IgD-negative memory B cell (primary cell): ENCODE results near the gene WBP2. TPM values are rescaled to one million over a fixed set of nuclear protein-coding genes. Genes with fewer than 3 reads are reported as not detected.
"Not testable (repeated sequence)": the region's sequence is repeated elsewhere in the genome, so short reads cannot be mapped to it uniquely, and the experiment has no call there.

Experiments used
- H3K27ac Mint-ChIP-seq, 3 donors: one replicate each; pipeline ENCODE4 v1.8.0; 2020 to 2022; ENCODE audit warnings: mild to moderate bottlenecking in 3 of 3, mixed read lengths in 3 of 3, moderate library complexity in 1 of 3
- H3K27me3 Mint-ChIP-seq: one replicate; pipeline ENCODE4 v1.8.0; 2021; ENCODE audit warnings: mixed read lengths
- H3K36me3 Mint-ChIP-seq: one replicate; pipeline ENCODE4 v1.8.0; 2020; ENCODE audit warnings: mild to moderate bottlenecking, mixed read lengths
- H3K4me1 Mint-ChIP-seq, 3 donors: one replicate each; pipeline ENCODE4 v1.8.0; 2020 to 2022; ENCODE audit warnings: mixed read lengths in 3 of 3, mild to moderate bottlenecking in 1 of 3
- H3K4me3 Mint-ChIP-seq, 4 donors: one replicate each; pipeline ENCODE4 v1.8.0; 2020 to 2022; ENCODE audit warnings: mild to moderate bottlenecking in 4 of 4, mixed read lengths in 4 of 4, moderate library complexity in 3 of 4
- H3K9me3 Mint-ChIP-seq, 3 donors: one replicate each; pipeline ENCODE4 v1.8.0; 2020 to 2021; ENCODE audit warnings: mixed read lengths in 3 of 3, mild to moderate bottlenecking in 1 of 3
- polyA plus RNA-seq: library from polyadenylated mRNA; unstranded; fragments of 300-500 nt; fragmentation: Illumina TruSeq; gene quantifications from one replicate; pipeline ENCODE4 v1.2.3, GENCODE V29; 2021

The WBP2 gene
- polyA plus RNA-seq, 1 donor from 2014 or later, result 131 TPM

GRCh38 chr17:75815399-75815798, 39.7 kb downstream of the WBP2 start:
- no peaks in the 10 kb centered on the region for H3K27me3 Mint-ChIP-seq
- no peaks in the 10 kb centered on the region for H3K36me3 Mint-ChIP-seq
- no peaks in the 10 kb centered on the region for H3K4me1 Mint-ChIP-seq
- no peaks in the 10 kb centered on the region for H3K9me3 Mint-ChIP-seq
- no peak overlapping the region for H3K4me3 Mint-ChIP-seq
- H3K27ac Mint-ChIP-seq, result no peak overlapping the region

GRCh38 chr17:75814900-75815373, 40.2 kb downstream of the WBP2 start:
- H3K9me3 Mint-ChIP-seq, result no peaks in the 10 kb centered on the region
- no peaks in the 10 kb centered on the region for H3K27me3 Mint-ChIP-seq
- no peak overlapping the region for H3K27ac Mint-ChIP-seq
- H3K4me3 Mint-ChIP-seq, result no peak overlapping the region
- H3K36me3 Mint-ChIP-seq, result no peaks in the 10 kb centered on the region
- no peaks in the 10 kb centered on the region for H3K4me1 Mint-ChIP-seq

GRCh38 chr17:75814021-75814395, 41.1 kb downstream of the WBP2 start:
- H3K27ac Mint-ChIP-seq, result no peak overlapping the region
- no peaks in the 10 kb centered on the region for H3K27me3 Mint-ChIP-seq
- no peaks in the 10 kb centered on the region for H3K36me3 Mint-ChIP-seq
- H3K9me3 Mint-ChIP-seq, result no peaks in the 10 kb centered on the region
- no peak overlapping the region for H3K4me3 Mint-ChIP-seq
- peaks cover 0 to 2% (median 2%) of the 10 kb centered on the region in 3 donors for H3K4me1 Mint-ChIP-seq

GRCh38 chr17:75813081-75814020, 41.8 kb downstream of the WBP2 start:
- no peak overlapping the region for H3K4me3 Mint-ChIP-seq
- H3K36me3 Mint-ChIP-seq, result no peaks in the 10 kb centered on the region
- H3K27ac Mint-ChIP-seq, result no peak overlapping the region
- H3K27me3 Mint-ChIP-seq, result no peaks in the 10 kb centered on the region
- H3K4me1 Mint-ChIP-seq, result peaks cover 4 to 8% (median 7%) of the 10 kb centered on the region in 3 donors
- H3K9me3 Mint-ChIP-seq, result no peaks in the 10 kb centered on the region

GRCh38 chr17:75812096-75813013, 42.8 kb downstream of the WBP2 start:
- no peaks in the 10 kb centered on the region for H3K36me3 Mint-ChIP-seq
- H3K27me3 Mint-ChIP-seq, result no peaks in the 10 kb centered on the region
- H3K4me3 Mint-ChIP-seq, result no peak overlapping the region
- H3K27ac Mint-ChIP-seq, result peak overlapping the region in 1 of 3 donors; percentile 50
- peaks cover 5 to 11% (median 7%) of the 10 kb centered on the region in 3 donors for H3K4me1 Mint-ChIP-seq
- H3K9me3 Mint-ChIP-seq, result no peaks in the 10 kb centered on the region

GRCh38 chr17:75811174-75811573, 44.0 kb downstream of the WBP2 start:
- no peaks in the 10 kb centered on the region for H3K9me3 Mint-ChIP-seq
- no peak overlapping the region for H3K27ac Mint-ChIP-seq
- H3K27me3 Mint-ChIP-seq, result no peaks in the 10 kb centered on the region
- H3K4me1 Mint-ChIP-seq, result peaks cover 5 to 11% (median 7%) of the 10 kb centered on the region in 3 donors
- H3K36me3 Mint-ChIP-seq, result no peaks in the 10 kb centered on the region
- no peak overlapping the region for H3K4me3 Mint-ChIP-seq

GRCh38 chr17:75810756-75811155, 44.4 kb downstream of the WBP2 start:
- H3K36me3 Mint-ChIP-seq, H3K4me3 Mint-ChIP-seq, H3K27me3 Mint-ChIP-seq, H3K9me3 Mint-ChIP-seq, H3K27ac Mint-ChIP-seq: not testable (repeated sequence)
- peaks cover 5 to 11% (median 7%) of the 10 kb centered on the region in 3 donors for H3K4me1 Mint-ChIP-seq

GRCh38 chr17:75810216-75810615, 44.9 kb downstream of the WBP2 start:
- H3K4me1 Mint-ChIP-seq, result peaks cover 5 to 11% (median 7%) of the 10 kb centered on the region in 3 donors
- no peak overlapping the region for H3K4me3 Mint-ChIP-seq
- no peaks in the 10 kb centered on the region for H3K27me3 Mint-ChIP-seq
- H3K9me3 Mint-ChIP-seq, result no peaks in the 10 kb centered on the region
- H3K36me3 Mint-ChIP-seq, result no peaks in the 10 kb centered on the region
- H3K27ac Mint-ChIP-seq, result no peak overlapping the region

GRCh38 chr17:75809631-75810111, 45.5 kb downstream of the WBP2 start:
- no peaks in the 10 kb centered on the region for H3K36me3 Mint-ChIP-seq
- H3K27me3 Mint-ChIP-seq, result no peaks in the 10 kb centered on the region

GRCh38 chr17:75808905-75809621, 46.1 kb downstream of the WBP2 start:
- Mint-ChIP-seq H3K4me1 (peaks cover 5 to 11% (median 7%) of the 10 kb centered on the region in 3 donors), H3K4me3 (peak overlapping the region in 1 of 4 donors; percentile 47), H3K27ac (peak overlapping the region in 1 of 3 donors; percentile 47), H3K36me3 (no peaks in the 10 kb centered on the region), H3K9me3 (no peaks in the 10 kb centered on the region), H3K27me3 (no peaks in the 10 kb centered on the region)

More at GRCh38 chr17:75809631-75810111, 45.5 kb downstream of the WBP2 start:
- Mint-ChIP-seq H3K4me1 (peaks cover 5 to 11% (median 7%) of the 10 kb centered on the region in 3 donors), H3K27ac (no peak overlapping the region), H3K9me3 (no peaks in the 10 kb centered on the region), H3K4me3 (no peak overlapping the region)

GRCh38 chr17:75808549-75808904, 46.6 kb downstream of the WBP2 start:
- Mint-ChIP-seq H3K9me3 (no peaks in the 10 kb centered on the region), H3K4me3 (no peak overlapping the region), H3K27ac (peak overlapping the region in 2 of 3 donors; percentile 20 to 47), H3K36me3 (peaks cover under 1% of the 10 kb centered on the region), H3K27me3 (no peaks in the 10 kb centered on the region), H3K4me1 (peaks cover 9 to 12% (median 10%) of the 10 kb centered on the region in 3 donors)

- no peaks in the 10 kb centered on the region for H3K9me3 Mint-ChIP-seq
- peak overlapping the region in 2 of 3 donors; percentile 47 to 55 for H3K27ac Mint-ChIP-seq
- H3K4me1 Mint-ChIP-seq, result peaks cover 9 to 13% (median 12%) of the 10 kb centered on the region in 3 donors
- peaks cover 3% of the 10 kb centered on the region for H3K36me3 Mint-ChIP-seq
- H3K27me3 Mint-ChIP-seq, result no peaks in the 10 kb centered on the region
- H3K4me3 Mint-ChIP-seq, result no peak overlapping the region
These were observed 47.3 kb downstream of the WBP2 start for GRCh38 chr17:75807861-75808260.

GRCh38 chr17:75806822-75807500, 48.2 kb downstream of the WBP2 start:
- Mint-ChIP-seq H3K27ac (peak overlapping the region in 1 of 3 donors; percentile 62), H3K27me3 (no peaks in the 10 kb centered on the region), H3K4me3 (no peak overlapping the region), H3K36me3 (peaks cover 3% of the 10 kb centered on the region), H3K4me1 (peaks cover 9 to 13% (median 12%) of the 10 kb centered on the region in 3 donors), H3K9me3 (no peaks in the 10 kb centered on the region)

GRCh38 chr17:75803883-75804282, 51.3 kb downstream of the WBP2 start:
- Mint-ChIP-seq H3K4me3 (no peak overlapping the region), H3K36me3 (peaks cover 4% of the 10 kb centered on the region), H3K27me3 (no peaks in the 10 kb centered on the region), H3K9me3 (no peaks in the 10 kb centered on the region), H3K4me1 (peaks cover 6 to 16% (median 12%) of the 10 kb centered on the region in 3 donors), H3K27ac (peak overlapping the region in 1 of 3 donors; percentile 10)
